CD14-positive monocyte (primary cell): ENCODE measurements around the gene MYO5C. TPM values are rescaled to one million over a fixed set of nuclear protein-coding genes. Genes with fewer than 3 reads are reported as not detected.

ENCODE experiments used
- DNase-seq, 3 donors: peaks; one replicate each; pipeline ENCODE4 v3.0.0-alpha.2; 2011 to 2022
- H2AFZ ChIP-seq: 2 replicates; pipeline ENCODE4 v1.6.0; 2012; ENCODE audit warnings: mild to moderate bottlenecking, low read depth, low read length, inconsistent platforms; ENCODE audit not compliant: insufficient read depth, poor library complexity, severe bottlenecking
- H3K27ac ChIP-seq, 2 donors: 1 replicate in 1 of 2; 2 replicates in 1 of 2; pipeline ENCODE4 v1.5.1; 2012 to 2013; ENCODE audit warnings: low read length in 2 of 2, control low read depth in 1 of 2, inconsistent platforms in 1 of 2, low read depth in 1 of 2, mild to moderate bottlenecking in 1 of 2
- H3K27me3 ChIP-seq, 2 donors: one replicate each; pipeline versions ENCODE4 v1.6.0 to v1.6.1; 2011 to 2013; ENCODE audit warnings: low read length in 2 of 2; ENCODE audit not compliant: control insufficient read depth in 2 of 2, insufficient read depth in 2 of 2
- H3K36me3 ChIP-seq, 2 donors: replicated peaks in 1 of 2; 1 replicate in 1 of 2; 2 replicates in 1 of 2; pipeline versions ENCODE4 v1.5.1 to v1.6.1; 2012 to 2013; ENCODE audit warnings: low read length in 2 of 2, control low read depth in 1 of 2, inconsistent platforms in 1 of 2, mild to moderate bottlenecking in 1 of 2; ENCODE audit not compliant: insufficient read depth in 2 of 2, control insufficient read depth in 1 of 2
- H3K4me1 ChIP-seq, 2 donors: 1 replicate in 1 of 2; 2 replicates in 1 of 2; pipeline versions ENCODE4 v1.5.1 to v1.6.1; 2012 to 2013; ENCODE audit warnings: low read length in 2 of 2, control low read depth in 1 of 2, inconsistent platforms in 1 of 2, mild to moderate bottlenecking in 1 of 2, moderate library complexity in 1 of 2; ENCODE audit not compliant: insufficient read depth in 2 of 2, control insufficient read depth in 1 of 2
- H3K4me2 ChIP-seq: replicated peaks from 2 replicates; pipeline ENCODE3; 2012; ENCODE audit warnings: low read length, moderate library complexity, mild to moderate bottlenecking; ENCODE audit not compliant: poor library complexity, severe bottlenecking; ENCODE audit errors: extremely low read depth
- H3K4me3 ChIP-seq, 3 experiments: fragments of 200-600 bp in 1 of 3; sonication (generic) in 1 of 3; replicated peaks in 1 of 3; 1 replicate in 2 of 3; 2 replicates in 1 of 3; pipeline ENCODE4 v1.5.1; 2011 to 2013; ENCODE audit warnings: low read length in 3 of 3, mild to moderate bottlenecking in 3 of 3, control low read depth in 2 of 3, low read depth in 2 of 3, inconsistent platforms in 1 of 3, moderate library complexity in 1 of 3
- H3K79me2 ChIP-seq: 2 replicates; pipeline ENCODE4 v1.6.0; 2012; ENCODE audit warnings: mild to moderate bottlenecking, control low read depth, inconsistent platforms, low read length, moderate library complexity; ENCODE audit not compliant: insufficient read depth
- H3K9ac ChIP-seq: 2 replicates; pipeline ENCODE4 v1.6.0; 2017; ENCODE audit warnings: low read length, mild to moderate bottlenecking; ENCODE audit not compliant: insufficient read depth, poor library complexity, severe bottlenecking
- H3K9me3 ChIP-seq, 2 donors: replicated peaks in 1 of 2; 1 replicate in 1 of 2; 2 replicates in 1 of 2; pipeline versions ENCODE4 v1.5.1 to v1.6.1; 2012 to 2013; ENCODE audit warnings: low read length in 2 of 2, control low read depth in 1 of 2; ENCODE audit not compliant: control insufficient read depth in 1 of 2, insufficient read depth in 1 of 2
- H4K20me1 ChIP-seq: 2 replicates; pipeline ENCODE4 v1.6.0; 2012; ENCODE audit warnings: mild to moderate bottlenecking, low read length, control low read depth, moderate library complexity; ENCODE audit not compliant: insufficient read depth
- H3K27ac Mint-ChIP-seq, 7 donors: one replicate each; pipeline ENCODE4 v1.8.0; 2020; ENCODE audit warnings: mild to moderate bottlenecking in 7 of 7, mixed read lengths in 7 of 7, moderate library complexity in 6 of 7, inconsistent platforms in 2 of 7
- H3K27me3 Mint-ChIP-seq, 3 donors: one replicate each; pipeline ENCODE4 v1.8.0; 2021 to 2022; ENCODE audit warnings: low read depth in 3 of 3, mild to moderate bottlenecking in 3 of 3, mixed read lengths in 3 of 3, moderate library complexity in 3 of 3, inconsistent platforms in 1 of 3
- H3K36me3 Mint-ChIP-seq, 2 donors: one replicate each; pipeline ENCODE4 v1.8.0; 2020; ENCODE audit warnings: mixed read lengths in 2 of 2, inconsistent platforms in 1 of 2, mild to moderate bottlenecking in 1 of 2
- H3K4me1 Mint-ChIP-seq: one replicate; pipeline ENCODE4 v1.8.0; 2020; ENCODE audit warnings: mild to moderate bottlenecking, mixed read lengths
- H3K4me3 Mint-ChIP-seq, 2 donors: one replicate each; pipeline ENCODE4 v1.8.0; 2020; ENCODE audit warnings: mild to moderate bottlenecking in 2 of 2, mixed read lengths in 2 of 2, moderate library complexity in 1 of 2
- H3K9me3 Mint-ChIP-seq, 7 donors: one replicate each; pipeline ENCODE4 v1.8.0; 2020 to 2022; ENCODE audit warnings: mixed read lengths in 7 of 7, mild to moderate bottlenecking in 6 of 7, moderate library complexity in 6 of 7, inconsistent platforms in 2 of 7
- CTCF ChIP-seq: fragments of 200-600 bp; IDR thresholded peaks from one replicate; pipeline ENCODE4 v1.8.0; 2022; ENCODE audit warnings: antibody characterized with exemption, mild to moderate bottlenecking
- WGBS: methylation state at CpG from one replicate; pipeline ENCODE4 v1.1.5; 2013; ENCODE audit warnings: missing lambda C conversion rate; ENCODE audit not compliant: insufficient coverage; 5-methylcytosine and 5-hydroxymethylcytosine counted together
- intact Hi-C, 2 donors: fragments of 100-400 bp; cut with micrococcal nuclease; formaldehyde crosslinking; loops; one replicate each; pipeline versions ENCODE4 v1.15.0 to v1.15.1; 2023
- polyA plus RNA-seq, 3 donors: library from polyadenylated mRNA; depleted of rRNA in 1 of 3; unstranded in 2 of 3; stranded (reverse) in 1 of 3; fragments of 300-500 nt in 2 of 3; fragments of >200 nt in 1 of 3; fragmentation: Illumina TruSeq in 2 of 3; gene quantifications; 1 replicate in 2 of 3; 2 replicates in 1 of 3; pipeline ENCODE4 v1.2.3, GENCODE V29; 2012 to 2021

The MYO5C gene
- polyA plus RNA-seq, 3 donors = 0.20 TPM; not detected in 2

GRCh38 chr15:52193321-52193720 is 102.3 kb downstream of the MYO5C start:
- no peak overlapping the region for H3K9ac ChIP-seq
- H3K79me2 ChIP-seq = no peaks in the 10 kb centered on the region
- H3K4me1 ChIP-seq = no peaks in the 10 kb centered on the region
- Mint-ChIP-seq H3K27me3 (peaks cover 0 to 3% (median 2%) of the 10 kb centered on the region in 3 donors), H3K4me1 (no peaks in the 10 kb centered on the region), H3K9me3 (no peaks in the 10 kb centered on the region), H3K4me3 (no peak overlapping the region), H3K27ac (no peak overlapping the region), H3K36me3 (no peaks in the 10 kb centered on the region)
- H3K36me3 ChIP-seq = no peaks in the 10 kb centered on the region
- no peak overlapping the region for H3K4me2 ChIP-seq
- 100% methylated on average over 4 of the region's 4 CpGs for WGBS
- H4K20me1 ChIP-seq = no peaks in the 10 kb centered on the region
- H3K9me3 ChIP-seq = no peaks in the 10 kb centered on the region
- TF ChIP-seq CTCF = no peak
- intact Hi-C loops = no loop called here
- no peaks in the 10 kb centered on the region for H3K27me3 ChIP-seq
- no peak for DNase-seq
- no peak overlapping the region for H3K27ac ChIP-seq
- H2AFZ ChIP-seq = no peak overlapping the region
- H3K4me3 ChIP-seq = no peak overlapping the region

- Histone ChIP-seq H3K9me3 (no peaks in the 10 kb centered on the region), H3K27ac (no peak within 1 kb of the TSS), H3K27me3 (no peaks in the 10 kb centered on the region), H3K4me1 (no peaks in the 10 kb centered on the region), H3K4me2 (no peak within 1 kb of the TSS), H3K4me3 (no peak within 1 kb of the TSS), H3K79me2 (no peaks in the 10 kb centered on the region), H3K36me3 (no peaks in the 10 kb centered on the region), H3K9ac (no peak within 1 kb of the TSS), H4K20me1 (no peaks in the 10 kb centered on the region), H2AFZ (no peak within 1 kb of the TSS)
- H3K27me3 Mint-ChIP-seq = peaks cover 0 to 3% (median 2%) of the 10 kb centered on the region in 3 donors
- no peaks in the 10 kb centered on the region for H3K4me1 Mint-ChIP-seq
- no peak within 1 kb of the TSS for H3K27ac Mint-ChIP-seq
- no peaks in the 10 kb centered on the region for H3K9me3 Mint-ChIP-seq
- WGBS = 41% methylated on average over 3 of the region's 7 CpGs
- no peak within 1 kb of the TSS for H3K4me3 Mint-ChIP-seq
- intact Hi-C loops = no loop called here
- no peak for DNase-seq
- TF ChIP-seq CTCF = no peak
- no peaks in the 10 kb centered on the region for H3K36me3 Mint-ChIP-seq
Measured at GRCh38 chr15:52191207-52191606, 104.4 kb downstream of the MYO5C start, which contains the start of gene GNB5. Gene GNB5 (minus strand): TSS chr15:52191392. CDS start chr15:52184676, 6,716 bp downstream.
